ENCODE results near the gene CRISP2.
"Not testable (repeated sequence)": the region's sequence is repeated elsewhere in the genome, so short reads cannot be mapped to it uniquely, and the experiment has no call there.

The CRISP2 gene

GRCh38 chr6:49713346-49713745 lies at the start of gene CRISP2:
Gene CRISP2, minus strand, starts transcription at chr6:49713543. Its CDS starts 4,347 bp downstream, at chr6:49709196.
- no peak for DNase-seq (ENCODE audit: low read depth)

GRCh38 chr6:49744259-49744658 lies 30.9 kb upstream of the CRISP2 start, which contains the start of gene CRISP3:
Gene CRISP3, minus strand, starts transcription at chr6:49744388. Its CDS starts 21 bp downstream, at chr6:49744367.
- no peak for DNase-seq (ENCODE audit: low read depth)

- DNase-seq (ENCODE audit: low read depth): no peak
These were observed 30.1 kb upstream of the CRISP2 start for GRCh38 chr6:49743429-49743828.

- no peak for DNase-seq (ENCODE audit: low read depth)
These were observed 26.1 kb upstream of the CRISP2 start for GRCh38 chr6:49739423-49739822.

- DNase-seq (ENCODE audit: low read depth): no peak
These were observed 22.7 kb upstream of the CRISP2 start for GRCh38 chr6:49736017-49736508.

- no peak for DNase-seq (ENCODE audit: low read depth)
These were observed 20.3 kb upstream of the CRISP2 start for GRCh38 chr6:49733680-49734079.

GRCh38 chr6:49732781-49733180 lies 19.4 kb upstream of the CRISP2 start:
- no peak for DNase-seq (ENCODE audit: low read depth)

GRCh38 chr6:49730251-49730650 lies 16.9 kb upstream of the CRISP2 start:
- DNase-seq (ENCODE audit: low read depth): no peak

GRCh38 chr6:49723917-49724316 lies 10.6 kb upstream of the CRISP2 start:
- not testable (repeated sequence) for DNase-seq (ENCODE audit: low read depth)

GRCh38 chr6:49721297-49721696 lies 8.0 kb upstream of the CRISP2 start:
- no peak for DNase-seq (ENCODE audit: low read depth)

GRCh38 chr6:49720372-49720771 lies 7.0 kb upstream of the CRISP2 start:
- DNase-seq (ENCODE audit: low read depth): no peak

- DNase-seq (ENCODE audit: low read depth): no peak
These were observed 14.9 kb downstream of the CRISP2 start for GRCh38 chr6:49698478-49698877.

GRCh38 chr6:49693512-49693911 lies 19.8 kb downstream of the CRISP2 start:
- no peak for DNase-seq (ENCODE audit: low read depth)

- DNase-seq (ENCODE audit: low read depth): no peak
These were observed 20.8 kb downstream of the CRISP2 start for GRCh38 chr6:49692534-49692933.

GRCh38 chr6:49676671-49677281 lies 36.6 kb downstream of the CRISP2 start:
- DNase-seq (ENCODE audit: low read depth): peak; percentile 8

- no peak for DNase-seq (ENCODE audit: low read depth)
These were observed 37.5 kb downstream of the CRISP2 start for GRCh38 chr6:49675816-49676215.

- no peak for DNase-seq (ENCODE audit: low read depth)
These were observed 45.2 kb downstream of the CRISP2 start for GRCh38 chr6:49668083-49668511.

- no peak for DNase-seq (ENCODE audit: low read depth)
These were observed 46.2 kb downstream of the CRISP2 start for GRCh38 chr6:49666930-49667757.

GRCh38 chr6:49666480-49666879 lies 46.9 kb downstream of the CRISP2 start:
- DNase-seq (ENCODE audit: low read depth): no peak

GRCh38 chr6:49664817-49665216 lies 48.5 kb downstream of the CRISP2 start:
- no peak for DNase-seq (ENCODE audit: low read depth)

GRCh38 chr6:49664054-49664453 lies 49.3 kb downstream of the CRISP2 start:
- not testable (repeated sequence) for DNase-seq (ENCODE audit: low read depth)

GRCh38 chr6:49662892-49663261 lies 50.5 kb downstream of the CRISP2 start:
- DNase-seq (ENCODE audit: low read depth): no peak

- DNase-seq (ENCODE audit: low read depth): no peak
These were observed 51.0 kb downstream of the CRISP2 start for GRCh38 chr6:49662231-49662891.
